HL-60 (cell line): ENCODE data around the gene CD300C.

Source experiments
- CTCF ChIP-seq: IDR thresholded peaks from one replicate; pipeline ENCODE4 v1.5.1; 2011; ENCODE audit warnings: low read length, control low read depth, inconsistent platforms; ENCODE audit not compliant: insufficient read depth
- GABPA ChIP-seq: IDR thresholded peaks from 2 replicates; pipeline ENCODE4 v1.6.1; 2012; ENCODE audit warnings: low read depth
- POLR2AphosphoS5 ChIP-seq: IDR thresholded peaks from 2 replicates; pipeline ENCODE4 v1.6.1; 2012; ENCODE audit warnings: low read depth
- REST ChIP-seq: IDR thresholded peaks from 2 replicates; pipeline ENCODE4 v1.6.1; 2012; ENCODE audit warnings: low read depth; ENCODE audit not compliant: insufficient replicate concordance

DNA sequence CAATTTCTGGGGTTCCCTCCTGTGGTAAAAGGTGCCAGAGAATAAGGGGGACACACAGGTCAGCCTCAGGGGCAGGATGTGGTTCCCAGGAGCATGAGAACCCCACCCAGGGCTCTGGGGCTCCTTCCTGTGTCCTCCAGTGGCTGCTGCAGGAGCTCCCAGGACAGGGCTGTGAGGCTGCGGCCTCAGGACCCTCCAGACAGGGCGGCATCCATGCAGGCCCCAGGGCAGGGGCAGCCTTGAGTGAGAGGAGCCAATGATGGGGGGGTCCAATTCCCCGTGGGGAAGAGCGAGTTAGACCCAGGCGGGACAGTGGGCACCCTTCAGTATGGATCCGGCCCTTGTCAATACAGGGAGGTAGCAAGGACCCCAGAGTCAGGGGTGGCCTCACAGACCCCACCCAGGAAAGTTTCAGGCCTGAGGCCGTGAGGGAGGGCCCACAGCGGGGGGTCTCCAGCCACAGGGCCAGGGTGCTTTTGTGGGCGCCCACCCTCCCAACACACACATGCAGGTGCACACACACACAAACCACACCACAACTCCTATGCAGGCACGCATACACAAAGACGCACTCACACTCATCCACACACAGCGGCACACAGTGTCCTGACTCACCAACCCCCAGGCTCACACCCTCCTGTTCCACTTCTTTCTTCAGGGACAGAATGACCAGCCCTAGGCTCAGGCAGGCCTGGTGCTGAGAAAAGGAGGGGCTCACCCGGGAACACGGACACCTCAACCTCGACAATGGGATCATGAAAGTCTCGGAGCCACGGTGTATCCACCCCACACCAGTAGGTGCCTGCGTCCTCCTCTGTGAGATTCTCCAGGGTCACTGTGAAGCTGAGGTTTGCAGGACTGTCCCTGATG, 1.8 kb downstream of the CD300C start:
- no peak for TF ChIP-seq CTCF
- TF ChIP-seq POLR2AphosphoS5, result no peak
- TF ChIP-seq GABPA, result no peak
- TF ChIP-seq REST, result no peak
